Fibroblast of lung (primary cell): ENCODE measurements around the gene MIOS. TPM values are rescaled to one million over a fixed set of nuclear protein-coding genes. Genes with fewer than 3 reads are reported as not detected.

Experiments
- DNase-seq, 2 donors: peaks; one replicate each; pipeline versions ENCODE4 v3.0.0 to v3.0.0-alpha.2; 2010; ENCODE audit warnings: low read depth in 2 of 2
- H2AFZ ChIP-seq: 2 replicates; pipeline ENCODE4 v1.5.1; 2012; ENCODE audit warnings: low read length, control low read depth, inconsistent platforms
- H3K27ac ChIP-seq: 2 replicates; pipeline ENCODE4 v1.5.1; 2011; ENCODE audit warnings: low read length, control low read depth; ENCODE audit not compliant: insufficient read depth
- H3K27me3 ChIP-seq: 2 replicates; pipeline ENCODE4 v1.5.1; 2011; ENCODE audit warnings: mild to moderate bottlenecking, low read length; ENCODE audit not compliant: control insufficient read depth, insufficient read depth
- H3K36me3 ChIP-seq: 2 replicates; pipeline ENCODE4 v1.5.1; 2011; ENCODE audit warnings: low read length; ENCODE audit not compliant: control insufficient read depth, insufficient read depth
- H3K4me1 ChIP-seq: 2 replicates; pipeline ENCODE4 v1.5.1; 2011; ENCODE audit warnings: low read length; ENCODE audit not compliant: control insufficient read depth, insufficient read depth; ENCODE audit errors: extremely low read depth
- H3K4me2 ChIP-seq: 2 replicates; pipeline ENCODE4 v1.5.1; 2011; ENCODE audit warnings: low read length, control low read depth; ENCODE audit not compliant: insufficient read depth; ENCODE audit errors: extremely low read depth
- H3K4me3 ChIP-seq, 4 experiments: fragments of 200-600 bp in 1 of 4; sonication (generic) in 1 of 4; replicated peaks in 1 of 4; 2 replicates each; pipeline ENCODE4 v1.5.1; 2011 to 2016; ENCODE audit warnings: low read length in 4 of 4, low read depth in 3 of 4, mild to moderate bottlenecking in 3 of 4, control low read depth in 2 of 4, inconsistent platforms in 1 of 4, mixed read lengths in 1 of 4; ENCODE audit not compliant: insufficient read depth in 1 of 4; ENCODE audit errors: control extremely low read depth in 1 of 4
- H3K79me2 ChIP-seq: 2 replicates; pipeline ENCODE4 v1.5.1; 2012; ENCODE audit warnings: mild to moderate bottlenecking, low read length, inconsistent platforms; ENCODE audit not compliant: control insufficient read depth, insufficient read depth
- H3K9ac ChIP-seq: 2 replicates; pipeline ENCODE4 v1.5.1; 2011; ENCODE audit warnings: mild to moderate bottlenecking, low read length, control low read depth; ENCODE audit not compliant: insufficient read depth
- H3K9me3 ChIP-seq: 2 replicates; pipeline ENCODE4 v1.5.1; 2012; ENCODE audit warnings: low read depth, low read length; ENCODE audit not compliant: control insufficient read depth, insufficient read depth
- H4K20me1 ChIP-seq: 2 replicates; pipeline ENCODE4 v1.5.1; 2011; ENCODE audit warnings: low read length; ENCODE audit not compliant: control insufficient read depth, insufficient read depth; ENCODE audit errors: extremely low read depth
- CTCF ChIP-seq, 2 donors: IDR thresholded peaks in 1 of 2; conservative IDR thresholded peaks in 1 of 2; 1 replicate in 1 of 2; 2 replicates in 1 of 2; pipeline ENCODE4 v1.5.1; 2011 to 2012; ENCODE audit warnings: low read length in 2 of 2, control low read depth in 1 of 2, inconsistent platforms in 1 of 2, low read depth in 1 of 2, mild to moderate bottlenecking in 1 of 2
- EZH2 ChIP-seq: IDR thresholded peaks from 2 replicates; pipeline ENCODE4 v1.5.1; 2012; ENCODE audit warnings: low read length, control low read depth, mild to moderate bottlenecking; ENCODE audit errors: missing control alignments
- polyA plus RNA-seq, 2 donors: library from polyadenylated mRNA; depleted of rRNA in 1 of 2; stranded (reverse) in 1 of 2; unstranded in 1 of 2; fragments of >200 nt; gene quantifications; 2 replicates each; pipeline ENCODE4 v1.2.1, GENCODE V29; 2011 to 2012; ENCODE audit warnings: missing spikeins in 1 of 2
- total RNA-seq: library from RNA; depleted of rRNA; stranded (reverse); fragments of >200 nt; gene quantifications from 2 replicates; pipeline ENCODE4 v1.2.1, GENCODE V29; 2014

MIOS gene
- total and polyA plus RNA-seq, 2 donors (not counting 1 experiment from before 2014, with no cell fraction given), result 16.4 to 30.9 TPM

- Histone ChIP-seq H3K27ac (no peak overlapping the region), H4K20me1 (no peaks in the 10 kb centered on the region), H3K4me1 (no peaks in the 10 kb centered on the region), H3K36me3 (no peaks in the 10 kb centered on the region), H3K4me2 (no peak overlapping the region), H3K79me2 (peaks cover 1% of the 10 kb centered on the region), H3K4me3 (no peak overlapping the region), H3K9me3 (no peaks in the 10 kb centered on the region), H2AFZ (no peak overlapping the region), H3K27me3 (no peaks in the 10 kb centered on the region), H3K9ac (no peak overlapping the region)
- TF ChIP-seq EZH2, result no peak
- no peak for TF ChIP-seq CTCF (conservative IDR thresholded peaks at IDR 0.05 in 1 of 2, IDR thresholded peaks at IDR 0.05 in 1 of 2; ENCODE audit: low read depth in 1 of 2, low read length in 2 of 2)
- DNase-seq, result no peak
Observed at GRCh38 chr7:7577888-7578287, 11.2 kb downstream of the MIOS start.

GRCh38 chr7:7579638-7580037, 13.0 kb downstream of the MIOS start:
- H3K4me2 ChIP-seq, result no peak overlapping the region
- no peaks in the 10 kb centered on the region for H3K4me1 ChIP-seq
- no peaks in the 10 kb centered on the region for H3K79me2 ChIP-seq
- no peak for DNase-seq
- TF ChIP-seq CTCF (conservative IDR thresholded peaks at IDR 0.05 in 1 of 2, IDR thresholded peaks at IDR 0.05 in 1 of 2; ENCODE audit: low read depth in 1 of 2, low read length in 2 of 2) (no peak), EZH2 (no peak)
- H3K9ac ChIP-seq, result no peak overlapping the region
- H2AFZ ChIP-seq, result no peak overlapping the region
- no peak overlapping the region for H3K27ac ChIP-seq
- H3K9me3 ChIP-seq, result no peaks in the 10 kb centered on the region
- H3K4me3 ChIP-seq, result no peak overlapping the region
- no peaks in the 10 kb centered on the region for H4K20me1 ChIP-seq
- no peaks in the 10 kb centered on the region for H3K27me3 ChIP-seq
- H3K36me3 ChIP-seq, result no peaks in the 10 kb centered on the region

- Histone ChIP-seq H3K4me2 (no peak overlapping the region), H3K9ac (no peak overlapping the region), H3K27ac (no peak overlapping the region), H3K36me3 (no peaks in the 10 kb centered on the region), H4K20me1 (no peaks in the 10 kb centered on the region), H3K4me3 (no peak overlapping the region), H3K9me3 (no peaks in the 10 kb centered on the region), H3K79me2 (no peaks in the 10 kb centered on the region), H3K27me3 (no peaks in the 10 kb centered on the region), H3K4me1 (no peaks in the 10 kb centered on the region), H2AFZ (no peak overlapping the region)
- TF ChIP-seq EZH2 (no peak), CTCF (conservative IDR thresholded peaks at IDR 0.05 in 1 of 2, IDR thresholded peaks at IDR 0.05 in 1 of 2; ENCODE audit: low read depth in 1 of 2, low read length in 2 of 2) (no peak)
- DNase-seq, result no peak
Observed at GRCh38 chr7:7581531-7582179, 15.0 kb downstream of the MIOS start.
